GM21447 (cell line): Measurements from ENCODE around the gene NLRP13.

Experiments
- ATAC-seq: cut with Tn5 transposase; IDR thresholded peaks from one replicate; pipeline ENCODE4 v1.9.1; 2021; ENCODE audit not compliant: unreplicated experiment

The NLRP13 gene

GRCh38 chr19:55901369-55902079 is 30.6 kb downstream of the NLRP13 start:
- no peak for ATAC-seq

GRCh38 chr19:55898911-55899310 is 33.2 kb downstream of the NLRP13 start:
- ATAC-seq, result no peak

- no peak for ATAC-seq
Measured at GRCh38 chr19:55882626-55883025, 49.5 kb downstream of the NLRP13 start.

- no peak for ATAC-seq
Measured at GRCh38 chr19:55877211-55877610, 54.9 kb downstream of the NLRP13 start.

GRCh38 chr19:55870736-55871135 is 61.4 kb downstream of the NLRP13 start:
- no peak for ATAC-seq

GRCh38 chr19:55867101-55867500 is 65.0 kb downstream of the NLRP13 start:
- ATAC-seq, result no peak

- no peak for ATAC-seq
Measured at GRCh38 chr19:55866521-55866920, 65.6 kb downstream of the NLRP13 start.

- no peak for ATAC-seq
Measured at GRCh38 chr19:55858969-55859368, 73.2 kb downstream of the NLRP13 start.

GRCh38 chr19:55858401-55858800 is 73.7 kb downstream of the NLRP13 start:
- ATAC-seq, result no peak

GRCh38 chr19:55857974-55858373 is 74.2 kb downstream of the NLRP13 start:
- ATAC-seq, result no peak

- no peak for ATAC-seq
Measured at GRCh38 chr19:55857149-55857548, 75.0 kb downstream of the NLRP13 start.

GRCh38 chr19:55855160-55855559 is 77.0 kb downstream of the NLRP13 start:
- ATAC-seq, result no peak
